ENCODE results near the gene MARCHF6. TPM values are rescaled to one million over a fixed set of nuclear protein-coding genes. Genes with fewer than 3 reads are reported as not detected.
"Not testable (repeated sequence)": the region's sequence is repeated elsewhere in the genome, so short reads cannot be mapped to it uniquely, and the experiment has no call there.

Gene MARCHF6
- total and polyA plus RNA-seq, 8 donors = 123 to 188 (median 164) TPM

DNA sequence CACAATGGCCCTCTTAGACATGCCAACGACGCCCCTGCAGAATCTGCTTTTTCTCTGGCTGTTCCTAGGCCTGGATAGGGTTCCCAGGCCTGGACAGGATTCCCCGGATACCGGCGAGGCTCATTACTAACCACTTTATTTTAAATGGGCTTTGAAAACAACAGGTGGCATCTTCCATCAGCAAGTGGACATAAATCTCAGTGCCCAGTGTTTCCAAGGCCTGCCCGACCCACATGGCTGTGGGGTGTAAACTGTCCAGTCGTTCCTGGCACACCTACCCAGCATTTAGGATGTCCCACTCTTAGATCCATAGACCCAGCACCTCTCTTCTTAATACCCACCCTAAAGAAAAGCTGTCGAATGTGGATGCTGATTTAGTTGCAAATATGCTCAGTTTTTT is 46.7 kb upstream of the MARCHF6 start:
- H3K27ac ChIP-seq = peak overlapping the region; percentile 57 to 73
- intact Hi-C loops (cut with DNase I) = no loop called here
- DNase-seq (no peak), ATAC-seq (no peak)
- peaks cover 0 to 15% of the 10 kb centered on the region in 2 donors for H3K27me3 ChIP-seq
- TF ChIP-seq CTCF (IDR thresholded peaks at IDR 0.05) = no peak
- H3K36me3 ChIP-seq = no peaks in the 10 kb centered on the region
- H3K9me3 ChIP-seq = no peaks in the 10 kb centered on the region
- H3K4me1 ChIP-seq = peaks cover 0 to 15% of the 10 kb centered on the region in 2 donors
- peak overlapping the region; percentile 48 to 50 for H3K4me3 ChIP-seq

GRCh38 chr5:10307206-10308148 is 46.0 kb upstream of the MARCHF6 start, which contains the start of gene CMBL:
CMBL (minus strand) TSS chr5:10307902; CDS start chr5:10290762, 17,140 bp downstream.
- Histone ChIP-seq H3K4me3 (peak within 1 kb of the TSS; percentile 48 to 50), H3K36me3 (no peaks in the 10 kb centered on the region), H3K4me1 (peaks cover 0 to 15% of the 10 kb centered on the region in 2 donors), H3K27ac (peak within 1 kb of the TSS; percentile 57 to 73), H3K9me3 (no peaks in the 10 kb centered on the region), H3K27me3 (peaks cover 0 to 15% of the 10 kb centered on the region in 2 donors)
- ATAC-seq = peak; percentile 78
- no peak for TF ChIP-seq CTCF (IDR thresholded peaks at IDR 0.05)
- peak; percentile 56 to 90 (median 64) for DNase-seq
- intact Hi-C loops (cut with DNase I) = no loop called here

GRCh38 chr5:10308844-10309243 is 44.7 kb upstream of the MARCHF6 start:
- Histone ChIP-seq H3K27ac (no peak overlapping the region), H3K4me3 (no peak overlapping the region), H3K4me1 (peaks cover 0 to 15% of the 10 kb centered on the region in 2 donors), H3K27me3 (peaks cover 0 to 15% of the 10 kb centered on the region in 2 donors), H3K9me3 (no peaks in the 10 kb centered on the region), H3K36me3 (no peaks in the 10 kb centered on the region)
- intact Hi-C loops (cut with DNase I) = no loop called here
- TF ChIP-seq CTCF (IDR thresholded peaks at IDR 0.05) = no peak
- peak in 1 of 4 donors; percentile 10 for DNase-seq
- no peak for ATAC-seq

DNA sequence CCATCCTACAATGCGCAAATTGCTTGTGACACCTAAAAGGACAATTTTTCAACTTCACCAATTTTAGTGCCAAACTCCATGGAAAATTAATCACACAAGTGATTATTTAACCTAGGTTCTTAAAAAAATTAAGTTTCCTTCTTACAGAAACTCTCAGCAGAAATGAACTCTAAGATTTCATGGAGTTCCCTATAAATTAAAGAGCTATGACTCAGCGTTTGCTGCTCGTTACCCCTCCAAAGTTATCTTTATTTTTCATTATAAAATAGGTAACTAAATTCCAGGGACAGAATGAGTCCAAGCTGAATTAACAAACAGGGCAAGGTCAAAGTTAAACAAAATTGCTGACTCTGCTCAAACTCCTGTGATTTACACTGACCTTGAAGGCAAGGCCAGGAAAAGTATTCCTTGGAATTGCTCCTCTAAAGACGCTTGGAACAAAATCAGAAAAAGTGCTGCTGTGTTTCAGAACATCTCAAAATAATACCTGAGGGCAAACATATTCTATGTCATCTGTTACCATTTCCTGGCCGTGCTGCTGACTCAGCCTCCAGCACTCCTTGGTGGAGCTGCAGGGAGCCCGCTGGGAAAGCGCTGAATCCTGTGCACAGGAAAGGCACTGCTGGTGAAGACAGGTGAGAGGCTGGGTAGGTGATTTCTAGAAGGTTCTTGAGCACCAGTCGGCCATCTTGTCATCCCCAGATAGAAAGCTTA is 43.3 kb upstream of the MARCHF6 start:
- Histone ChIP-seq H3K36me3 (no peaks in the 10 kb centered on the region), H3K4me3 (no peak overlapping the region), H3K27me3 (peaks cover 0 to 15% of the 10 kb centered on the region in 2 donors), H3K9me3 (no peaks in the 10 kb centered on the region), H3K4me1 (peaks cover 0 to 15% of the 10 kb centered on the region in 2 donors), H3K27ac (no peak overlapping the region)
- ATAC-seq = no peak
- TF ChIP-seq CTCF (IDR thresholded peaks at IDR 0.05) = no peak
- intact Hi-C loops (cut with DNase I) = no loop called here
- peak in 1 of 4 donors; percentile 38 for DNase-seq

DNA sequence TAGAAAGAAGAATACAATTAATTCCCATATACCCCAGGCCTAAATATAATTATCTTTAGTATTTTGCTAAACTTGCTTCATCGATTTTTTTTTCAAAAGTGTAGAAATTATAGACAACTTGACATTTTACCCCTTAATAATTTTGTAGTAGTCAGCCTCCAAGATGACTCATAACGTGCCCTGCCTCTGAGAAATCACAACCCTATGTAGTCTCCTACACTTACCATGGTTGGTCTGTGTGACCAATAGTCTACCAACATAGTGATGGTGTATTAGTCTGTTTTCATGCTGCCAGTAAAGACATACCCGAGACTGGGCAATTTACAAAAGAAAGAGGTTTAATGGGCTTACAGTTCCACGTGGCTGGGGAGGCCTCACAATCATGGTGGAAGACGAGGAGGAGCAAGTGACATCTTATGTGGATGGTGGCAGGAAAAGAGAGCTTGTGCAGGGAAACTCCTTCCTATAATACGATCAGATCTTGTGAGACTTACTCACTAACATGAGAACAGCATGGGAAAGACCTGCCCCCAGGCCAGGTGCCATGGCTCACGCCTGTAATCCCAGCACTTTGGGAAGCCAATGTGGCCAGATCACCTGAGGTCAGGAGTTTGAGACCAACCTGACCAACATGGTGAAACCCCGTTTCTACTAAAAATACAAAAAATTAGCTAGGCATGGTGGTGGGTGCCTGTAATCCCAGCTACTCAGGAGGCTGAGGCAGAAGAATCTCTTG is 42.5 kb upstream of the MARCHF6 start:
- ATAC-seq; intact Hi-C loops (cut with DNase I): not testable (repeated sequence)
- H3K27me3 ChIP-seq = peaks cover 0 to 15% of the 10 kb centered on the region in 2 donors

More for the DNA sequence above, 42.5 kb upstream of the MARCHF6 start:
- H3K36me3 ChIP-seq, H3K27ac ChIP-seq, H3K4me3 ChIP-seq, H3K9me3 ChIP-seq: not testable (repeated sequence)
- H3K4me1 ChIP-seq = peaks cover 0 to 15% of the 10 kb centered on the region in 2 donors
- DNase-seq = peak in 1 of 4 donors; percentile 27
